CD1c-positive myeloid dendritic cell (primary cell): ENCODE measurements around the gene SCN5A.

Experiments
- DNase-seq: peaks from one replicate; pipeline ENCODE4 v3.0.0-alpha.2; 2016; ENCODE audit errors: extremely low spot score

The SCN5A gene

DNA sequence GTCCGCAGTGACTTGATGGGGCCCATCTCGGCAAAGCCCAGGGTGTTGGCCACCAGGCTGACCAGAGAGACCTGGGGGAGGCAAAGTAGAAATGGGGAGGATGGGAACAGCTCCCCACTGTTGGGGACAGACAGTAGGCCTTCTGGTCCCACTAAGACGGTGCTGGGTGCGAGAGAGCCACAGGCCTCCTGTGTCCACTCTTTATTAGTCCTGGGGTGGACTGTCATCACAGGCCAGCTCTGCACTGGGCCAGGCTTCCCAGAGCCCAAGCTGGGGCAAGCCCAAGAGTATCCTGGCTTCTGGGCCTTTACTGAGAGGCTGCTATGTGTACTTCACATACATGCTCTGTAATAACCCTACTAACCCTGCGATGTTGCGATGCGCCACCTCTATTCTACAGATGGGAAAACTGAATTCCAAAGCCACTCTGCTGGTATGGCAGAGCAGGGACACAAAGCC lies 87.0 kb downstream of the SCN5A start:
- no peak for DNase-seq

DNA sequence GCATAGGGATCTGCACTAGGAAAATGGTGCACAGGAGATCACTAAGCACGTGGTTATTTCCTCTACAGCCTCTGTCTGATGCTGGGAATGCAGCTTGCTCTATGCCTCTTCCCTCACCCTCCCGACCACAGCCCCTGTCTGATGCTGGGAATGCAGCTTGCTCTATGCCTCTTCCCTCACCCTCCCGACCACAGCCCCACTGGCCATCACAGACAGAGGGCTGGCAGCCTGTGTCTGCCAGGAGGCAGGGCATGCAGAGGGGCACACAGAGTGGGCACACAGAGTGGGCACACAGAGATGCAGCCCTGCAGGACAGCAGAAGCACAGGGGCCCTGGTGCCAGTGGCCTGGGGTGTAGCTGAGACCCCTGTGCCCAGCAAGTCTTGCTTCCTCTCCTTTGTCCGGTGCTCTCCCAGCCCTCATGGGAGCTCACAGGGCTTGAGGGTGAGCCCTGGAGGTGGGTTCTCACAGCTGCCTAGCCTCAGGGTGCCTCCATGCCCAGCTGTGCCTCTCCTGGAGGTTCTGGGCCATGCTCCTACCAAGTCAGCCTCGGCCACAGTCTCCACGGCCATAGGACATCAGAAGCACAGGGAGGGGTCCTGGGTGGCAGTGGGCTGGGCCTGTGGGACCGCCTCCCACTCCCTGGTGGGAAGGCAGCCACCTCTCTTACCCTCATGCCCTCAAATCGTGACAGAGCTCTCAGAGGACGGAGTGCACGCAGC lies 87.6 kb downstream of the SCN5A start:
- no peak for DNase-seq

DNA sequence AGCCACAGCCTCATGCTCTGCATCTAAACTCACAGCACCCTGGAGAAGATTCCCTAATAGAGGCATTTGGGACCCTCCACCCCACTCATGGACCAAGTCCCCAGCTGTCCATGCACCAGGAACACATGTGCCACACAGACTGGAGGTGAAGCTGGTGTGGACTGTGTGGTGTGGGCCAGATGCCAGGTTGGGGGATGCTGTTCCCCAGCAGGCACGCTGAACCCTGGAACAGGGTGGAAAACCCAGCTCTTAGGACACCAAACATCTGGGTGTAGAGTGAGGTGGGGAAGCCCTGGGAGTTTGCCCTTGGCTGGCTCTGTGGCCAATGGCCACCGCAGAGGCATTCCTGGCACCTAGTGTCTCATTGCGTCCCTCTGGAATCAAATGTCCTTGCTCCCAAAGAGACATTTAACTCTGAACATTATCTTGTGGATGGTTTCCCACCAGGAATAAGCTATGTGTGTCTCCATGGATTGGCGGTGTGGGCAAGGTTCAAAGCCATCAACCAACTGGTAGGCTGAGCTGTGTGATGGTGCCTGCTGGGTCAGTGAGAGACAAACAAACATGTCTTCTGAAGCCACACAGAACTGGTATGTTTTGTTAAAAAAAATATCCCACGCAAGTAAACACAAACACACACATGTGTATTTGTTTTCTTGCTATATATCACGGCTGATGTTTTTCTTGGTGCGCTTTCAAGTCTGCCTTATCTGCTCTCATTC lies 88.3 kb downstream of the SCN5A start:
- no peak for DNase-seq

DNA sequence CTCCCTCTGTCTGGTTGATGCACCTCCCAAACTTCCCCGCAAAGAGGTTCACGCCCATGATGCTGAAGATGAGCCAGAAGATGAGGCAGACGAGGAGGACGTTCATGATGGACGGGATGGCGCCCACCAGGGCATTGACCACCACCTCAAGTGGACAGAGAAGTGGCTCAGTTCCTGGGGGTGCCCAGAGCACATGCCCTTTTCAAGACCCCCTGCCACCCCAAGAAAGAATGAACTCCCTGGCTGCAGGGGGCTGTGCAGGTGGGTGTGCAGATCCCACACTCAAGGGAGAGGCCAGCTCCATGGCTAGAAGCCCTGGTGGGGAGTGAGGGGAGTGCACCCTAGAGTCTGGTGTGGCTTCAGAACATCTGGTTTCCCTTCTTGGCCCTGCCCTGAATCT lies 89.2 kb downstream of the SCN5A start:
- no peak for DNase-seq

GRCh38 chr3:38558864-38559263 lies 90.6 kb downstream of the SCN5A start:
- no peak for DNase-seq

GRCh38 chr3:38556640-38557358 lies 92.7 kb downstream of the SCN5A start:
- DNase-seq, result no peak

DNA sequence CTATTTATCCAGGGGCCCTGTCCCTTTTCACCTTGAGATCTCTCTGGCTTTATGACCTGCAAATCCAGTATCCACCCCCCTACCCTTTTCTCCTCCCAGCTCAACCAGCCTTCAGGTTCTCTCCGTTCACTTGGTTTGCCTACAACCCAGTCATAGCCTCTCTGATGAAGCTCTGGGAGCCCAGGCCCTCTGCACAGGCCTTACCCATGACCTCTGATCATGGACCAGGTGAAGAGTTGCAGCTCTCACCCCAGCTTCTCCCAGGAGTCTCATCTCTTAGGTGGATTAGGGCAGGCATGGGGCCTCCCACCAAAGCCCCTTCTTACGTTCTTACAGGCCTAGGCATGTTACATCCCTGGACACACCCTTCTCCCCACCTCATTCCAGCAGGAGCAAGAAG lies 93.6 kb downstream of the SCN5A start:
- DNase-seq, result no peak

DNA sequence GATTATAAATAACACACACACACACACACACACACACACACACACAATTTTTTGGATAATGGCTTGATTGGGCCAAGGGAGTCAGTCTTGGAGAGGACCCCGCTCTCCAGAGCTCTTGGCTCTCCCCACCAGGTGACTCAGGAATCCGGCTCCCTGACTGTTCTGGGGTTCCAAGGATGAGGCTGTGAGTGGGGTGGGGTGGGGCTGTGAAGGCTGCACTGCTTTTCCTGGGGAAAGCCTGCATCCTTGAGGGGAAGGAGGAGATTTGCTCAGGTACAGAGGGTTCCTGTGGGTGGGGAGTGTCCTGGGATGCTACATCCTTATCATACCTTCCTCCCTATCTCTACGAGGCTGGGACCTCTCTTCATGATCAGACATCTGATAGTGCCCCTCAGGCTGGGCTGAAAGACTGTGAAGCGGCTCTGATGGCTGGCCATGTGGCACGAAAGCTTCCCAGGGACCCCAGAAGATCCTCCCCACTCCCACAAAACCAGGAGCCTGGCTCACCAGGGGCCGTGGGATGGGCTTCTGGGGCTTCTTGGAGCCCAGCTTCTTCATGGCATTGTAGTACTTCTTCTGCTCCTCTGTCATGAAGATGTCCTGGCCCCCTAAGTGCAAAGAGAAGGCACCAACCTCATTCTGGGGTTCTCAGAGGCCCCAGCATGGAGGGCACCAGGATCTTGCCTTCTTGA lies 94.2 kb downstream of the SCN5A start:
- DNase-seq, result no peak

- DNase-seq, result no peak
Observed at GRCh38 chr3:38554127-38554827, 95.2 kb downstream of the SCN5A start.

DNA sequence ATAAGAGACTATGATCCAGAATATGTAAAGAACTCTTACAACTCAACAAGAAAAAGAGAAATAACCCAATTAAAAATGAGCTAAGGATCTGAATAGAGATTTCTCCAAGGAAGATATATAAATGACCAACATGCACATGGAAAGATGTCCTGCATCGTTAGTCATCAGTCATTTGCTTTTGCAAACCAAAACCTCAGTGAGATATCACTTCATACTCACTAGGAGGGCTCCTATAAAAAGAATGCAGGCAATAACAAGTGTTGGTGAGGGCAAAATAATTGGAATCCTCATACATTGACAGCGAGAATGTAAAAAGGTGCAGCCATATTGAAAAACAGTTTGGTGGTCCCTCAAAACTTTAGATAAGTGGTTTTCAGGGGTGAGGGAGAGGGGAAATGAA lies 96.4 kb downstream of the SCN5A start:
- DNase-seq, result no peak

- no peak for DNase-seq
Observed at GRCh38 chr3:38552364-38552763, 97.1 kb downstream of the SCN5A start.

DNA sequence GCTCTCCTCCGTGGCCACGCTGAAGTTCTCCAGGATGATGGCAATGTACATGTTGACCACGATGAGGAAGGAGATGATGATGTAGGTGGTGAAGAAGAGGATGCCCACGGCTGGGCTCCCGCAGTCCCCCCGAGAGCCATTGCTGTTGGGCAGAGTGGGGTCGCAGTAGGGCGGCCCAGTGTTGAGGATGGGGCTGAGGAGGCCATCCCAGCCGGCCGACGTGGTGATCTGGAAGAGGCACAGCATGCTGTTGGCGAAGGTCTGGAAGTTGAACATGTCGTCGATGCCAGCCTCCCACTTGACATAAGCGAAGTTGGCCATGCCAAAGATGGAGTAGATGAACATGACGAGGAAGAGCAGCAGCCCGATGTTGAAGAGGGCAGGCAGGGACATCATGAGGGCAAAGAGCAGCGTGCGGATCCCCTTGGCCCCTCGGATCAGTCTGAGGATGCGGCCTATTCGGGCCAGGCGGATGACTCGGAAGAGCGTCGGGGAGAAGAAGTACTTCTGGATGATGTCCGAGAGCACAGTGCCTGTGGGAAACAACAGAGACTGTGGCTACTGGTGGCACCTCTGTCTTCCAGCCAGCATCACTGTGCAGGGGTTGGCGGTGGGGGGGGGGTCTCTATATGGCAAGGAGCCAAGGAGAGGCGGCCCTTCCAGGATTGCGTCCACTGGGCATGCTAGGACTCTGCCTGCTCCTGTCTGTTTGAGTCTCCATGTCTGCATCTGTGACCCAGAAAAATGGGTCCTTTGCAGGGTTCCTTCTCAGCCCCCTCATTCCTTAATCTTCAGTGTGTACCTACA lies 98.3 kb downstream of the SCN5A start:
- no peak for DNase-seq

DNA sequence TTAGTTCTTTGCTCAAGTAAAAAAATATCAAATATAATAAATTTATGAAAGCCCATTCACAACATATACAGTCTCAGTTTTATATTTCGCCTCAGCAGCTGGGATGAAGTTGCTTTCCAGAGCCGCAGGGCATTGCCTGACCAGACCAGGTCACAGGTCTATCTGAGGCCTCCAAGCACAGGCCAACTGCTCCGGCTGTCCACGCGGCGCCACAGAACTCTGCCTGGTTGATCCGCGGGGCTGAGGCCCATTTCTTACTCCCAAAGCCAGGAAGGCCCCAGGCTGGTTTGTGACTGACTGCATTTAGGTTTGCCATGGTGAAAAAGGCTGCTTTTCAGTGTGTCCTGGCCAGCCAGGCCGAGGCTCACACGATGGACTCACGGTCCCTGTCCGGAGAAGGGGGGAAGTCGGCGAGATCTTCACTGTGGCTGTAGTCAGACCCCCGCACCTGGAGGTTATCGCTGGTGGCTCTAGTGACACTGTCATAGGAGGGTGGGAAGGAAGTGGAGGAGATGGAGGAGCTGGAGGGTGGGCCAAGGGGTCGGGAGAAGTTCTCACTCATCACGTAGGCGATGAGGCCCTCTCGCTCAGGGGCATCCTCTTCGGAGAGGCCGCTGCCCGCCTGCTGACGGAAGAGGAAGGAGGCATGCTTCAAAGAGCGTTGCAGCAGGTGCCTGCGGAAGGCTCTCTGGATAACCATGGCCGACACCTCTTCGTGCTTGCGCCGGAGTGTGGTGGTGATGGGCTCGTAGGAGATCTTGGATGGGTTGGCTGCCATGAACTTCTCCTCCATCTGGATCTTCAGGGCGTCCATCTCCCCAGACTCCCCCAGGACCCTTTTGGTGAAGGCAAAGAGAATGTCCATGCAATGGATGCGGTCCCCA lies 99.3 kb downstream of the SCN5A start:
- DNase-seq, result no peak

- no peak for DNase-seq
Observed at GRCh38 chr3:38549486-38549885, 100.0 kb downstream of the SCN5A start.

GRCh38 chr3:38549082-38549481 lies 100.4 kb downstream of the SCN5A start:
- no peak for DNase-seq

DNA sequence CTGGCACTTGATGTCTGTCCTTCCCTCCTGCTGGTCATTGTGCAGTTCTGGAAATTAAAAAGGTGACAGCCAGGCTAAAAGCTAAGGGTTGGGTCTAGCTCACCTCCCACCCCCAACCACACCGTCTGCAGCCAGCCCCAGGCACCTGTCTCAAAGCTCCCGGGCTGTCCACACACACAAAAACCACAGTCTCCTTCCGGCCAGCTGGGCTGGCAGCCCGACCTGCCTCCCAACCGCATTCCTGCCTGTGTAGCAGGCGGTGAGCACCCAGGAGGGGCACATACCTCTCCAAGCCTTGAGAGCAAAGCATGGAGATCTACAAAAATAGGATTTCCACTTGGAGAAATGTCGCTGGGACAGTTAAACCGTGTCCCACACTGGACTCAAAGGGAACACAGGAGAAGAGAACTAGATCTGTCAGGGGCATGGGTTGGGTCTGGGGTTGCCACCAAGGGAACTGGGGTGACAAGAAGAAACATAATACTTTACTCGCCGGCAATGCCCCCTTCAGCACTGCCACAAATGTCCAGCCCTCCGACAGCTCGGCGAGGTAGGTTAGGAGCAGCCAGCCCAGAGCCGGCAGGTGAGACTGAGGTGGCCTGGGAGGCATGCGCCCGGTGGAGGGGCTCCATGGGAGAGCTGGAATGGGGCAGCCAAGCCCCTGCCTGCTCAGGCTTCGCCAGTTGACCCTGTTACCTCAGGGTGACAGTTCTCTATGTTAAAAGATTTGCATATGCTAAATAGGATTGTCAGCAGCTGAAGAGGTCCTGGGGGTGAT lies 101.1 kb downstream of the SCN5A start:
- DNase-seq, result no peak

GRCh38 chr3:38545983-38546382 lies 103.5 kb downstream of the SCN5A start:
- no peak for DNase-seq

GRCh38 chr3:38545550-38545949 lies 103.9 kb downstream of the SCN5A start:
- DNase-seq, result no peak

DNA sequence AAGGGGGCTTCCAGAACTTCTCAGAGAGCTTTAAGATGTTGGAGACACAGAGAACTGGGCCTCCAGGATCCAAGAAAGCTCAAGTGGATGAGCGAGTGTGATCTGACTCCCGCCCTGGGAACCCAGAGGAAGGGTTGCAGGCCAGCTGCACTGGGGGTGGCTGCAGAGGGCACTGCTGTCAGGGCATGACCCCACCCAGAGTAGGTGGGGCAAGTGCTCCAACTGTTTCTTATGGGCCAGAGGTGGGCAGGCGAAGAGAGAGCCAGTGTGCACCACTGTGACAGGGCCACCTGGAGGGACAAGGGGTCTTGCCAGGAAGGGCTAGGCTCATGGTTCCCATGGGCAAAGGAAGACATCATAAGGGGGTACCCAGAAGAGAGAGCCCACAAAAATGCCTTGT lies 104.6 kb downstream of the SCN5A start:
- DNase-seq, result no peak
